GM12875 (cell line): ENCODE measurements around the gene GIPR.

ENCODE experiments used
- H3K4me3 ChIP-seq: one replicate; pipeline ENCODE4 v1.5.1; 2011; ENCODE audit warnings: low read depth, low read length, control low read depth
- TF ChIP-seq, protein P1 (sequence below): IDR thresholded peaks from 2 replicates; pipeline ENCODE4 v1.5.1; 2011; ENCODE audit warnings: low read depth, mild to moderate bottlenecking, control low read depth, inconsistent platforms, low read length, moderate library complexity, borderline replicate concordance; ENCODE audit not compliant: insufficient read depth

GIPR gene

DNA sequence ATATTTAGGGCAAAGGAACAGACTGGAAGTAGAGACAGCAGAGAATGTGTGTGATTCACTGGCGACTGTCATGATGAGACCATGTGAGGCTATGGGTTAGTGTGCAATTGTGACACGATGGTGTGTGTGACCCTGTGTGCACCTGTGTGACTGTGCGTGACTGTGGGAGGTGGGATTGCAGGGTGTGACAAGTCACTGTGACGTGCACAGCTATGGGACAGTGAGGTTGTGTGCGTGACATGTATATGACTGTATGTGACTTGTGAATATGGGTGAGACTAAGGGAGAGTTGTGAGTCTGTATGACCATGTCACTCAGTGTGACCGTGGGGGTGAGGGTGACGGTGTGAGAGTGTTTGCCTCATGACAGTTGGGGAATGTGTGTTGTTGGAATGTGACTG, 3.4 kb upstream of the GIPR start:
- H3K4me3 ChIP-seq, result no peak overlapping the region
- TF ChIP-seq, protein P1, sequence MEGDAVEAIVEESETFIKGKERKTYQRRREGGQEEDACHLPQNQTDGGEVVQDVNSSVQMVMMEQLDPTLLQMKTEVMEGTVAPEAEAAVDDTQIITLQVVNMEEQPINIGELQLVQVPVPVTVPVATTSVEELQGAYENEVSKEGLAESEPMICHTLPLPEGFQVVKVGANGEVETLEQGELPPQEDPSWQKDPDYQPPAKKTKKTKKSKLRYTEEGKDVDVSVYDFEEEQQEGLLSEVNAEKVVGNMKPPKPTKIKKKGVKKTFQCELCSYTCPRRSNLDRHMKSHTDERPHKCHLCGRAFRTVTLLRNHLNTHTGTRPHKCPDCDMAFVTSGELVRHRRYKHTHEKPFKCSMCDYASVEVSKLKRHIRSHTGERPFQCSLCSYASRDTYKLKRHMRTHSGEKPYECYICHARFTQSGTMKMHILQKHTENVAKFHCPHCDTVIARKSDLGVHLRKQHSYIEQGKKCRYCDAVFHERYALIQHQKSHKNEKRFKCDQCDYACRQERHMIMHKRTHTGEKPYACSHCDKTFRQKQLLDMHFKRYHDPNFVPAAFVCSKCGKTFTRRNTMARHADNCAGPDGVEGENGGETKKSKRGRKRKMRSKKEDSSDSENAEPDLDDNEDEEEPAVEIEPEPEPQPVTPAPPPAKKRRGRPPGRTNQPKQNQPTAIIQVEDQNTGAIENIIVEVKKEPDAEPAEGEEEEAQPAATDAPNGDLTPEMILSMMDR, result no peak

DNA sequence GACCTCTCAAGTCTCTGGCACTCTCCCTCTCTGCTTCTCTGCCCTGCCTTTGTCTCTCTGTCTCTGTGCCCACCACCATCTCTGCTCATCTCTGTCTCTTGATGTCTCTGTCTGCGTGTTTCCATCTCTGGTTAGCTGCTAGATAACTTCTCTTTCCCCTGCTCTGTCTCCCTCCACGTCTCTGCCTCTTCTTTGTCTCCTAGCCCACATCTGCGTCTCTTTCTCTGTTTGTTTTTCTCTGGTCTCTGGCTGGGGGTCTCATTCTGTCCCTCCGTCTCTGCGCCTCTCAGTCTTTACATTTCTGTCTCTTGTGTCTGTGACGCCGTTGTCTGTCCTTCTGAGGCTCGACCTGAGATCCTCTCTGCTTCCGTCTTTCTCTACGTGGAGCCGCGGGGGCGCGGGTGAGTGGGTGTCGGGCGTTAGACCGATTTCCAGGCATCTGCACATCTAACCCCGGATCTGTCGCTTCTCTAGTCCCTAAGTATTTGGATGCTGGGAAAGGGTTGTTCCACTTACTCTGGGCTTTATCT, 386 bp downstream of the GIPR start:
- peak overlapping the region; percentile 82 for H3K4me3 ChIP-seq
- TF ChIP-seq, protein P1, result no peak

DNA sequence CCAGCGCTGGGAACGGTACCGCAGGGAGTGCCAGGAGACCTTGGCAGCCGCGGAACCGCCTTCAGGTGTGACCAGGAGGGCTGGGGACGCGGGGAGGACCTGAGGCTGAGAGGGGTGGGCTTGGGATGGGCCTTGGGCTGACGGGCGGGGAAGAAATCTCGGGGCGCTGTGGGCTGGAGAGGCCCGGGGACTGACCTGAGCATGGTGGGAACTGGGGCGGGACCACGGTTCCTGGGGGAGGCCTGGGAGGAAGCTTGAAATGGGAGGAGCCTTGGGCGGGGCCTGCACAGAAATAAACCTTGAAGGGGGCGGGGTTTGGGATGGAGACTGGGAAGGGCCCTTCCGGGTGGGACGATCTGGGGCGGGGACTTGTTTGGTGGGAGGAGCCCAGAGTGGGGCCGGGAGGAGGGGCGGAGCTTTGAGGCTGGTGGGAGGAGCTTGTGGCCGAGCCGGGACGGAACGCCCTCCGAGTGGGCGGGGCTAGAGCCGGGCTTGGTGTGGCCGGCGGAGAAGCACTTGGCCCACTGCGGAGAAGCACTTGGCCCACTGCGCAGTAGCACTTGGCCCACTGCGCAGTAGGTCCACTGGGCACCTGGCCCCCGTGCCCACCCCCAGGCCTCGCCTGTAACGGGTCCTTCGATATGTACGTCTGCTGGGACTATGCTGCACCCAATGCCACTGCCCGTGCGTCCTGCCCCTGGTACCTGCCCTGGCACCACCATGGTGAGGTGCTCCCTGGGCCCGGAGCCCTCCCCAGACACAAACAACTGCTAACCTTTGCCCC, 2.8 kb downstream of the GIPR start:
- peak overlapping the region; percentile 15 for H3K4me3 ChIP-seq
- TF ChIP-seq, protein P1, result no peak

DNA sequence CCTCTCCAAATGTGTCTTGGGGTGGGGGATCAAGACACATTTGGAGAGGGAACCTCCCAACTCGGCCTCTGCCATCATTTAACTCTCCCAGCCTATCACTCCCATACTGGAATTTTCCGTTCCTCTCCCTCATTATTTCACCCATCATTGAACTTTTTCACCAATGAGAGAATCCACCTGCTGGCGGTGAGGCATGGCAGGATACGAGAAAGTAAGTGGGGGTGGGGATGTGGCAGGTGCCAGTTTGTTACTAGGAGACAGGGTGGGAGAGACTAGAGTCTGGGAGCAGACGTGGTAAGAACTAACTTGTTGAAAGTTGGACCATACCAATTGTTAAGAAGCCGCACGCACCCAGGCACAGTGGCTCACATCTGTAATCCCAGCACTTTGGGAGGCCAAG, 6.9 kb downstream of the GIPR start:
- TF ChIP-seq, protein P1, result no peak
- H3K4me3 ChIP-seq, result no peak overlapping the region

DNA sequence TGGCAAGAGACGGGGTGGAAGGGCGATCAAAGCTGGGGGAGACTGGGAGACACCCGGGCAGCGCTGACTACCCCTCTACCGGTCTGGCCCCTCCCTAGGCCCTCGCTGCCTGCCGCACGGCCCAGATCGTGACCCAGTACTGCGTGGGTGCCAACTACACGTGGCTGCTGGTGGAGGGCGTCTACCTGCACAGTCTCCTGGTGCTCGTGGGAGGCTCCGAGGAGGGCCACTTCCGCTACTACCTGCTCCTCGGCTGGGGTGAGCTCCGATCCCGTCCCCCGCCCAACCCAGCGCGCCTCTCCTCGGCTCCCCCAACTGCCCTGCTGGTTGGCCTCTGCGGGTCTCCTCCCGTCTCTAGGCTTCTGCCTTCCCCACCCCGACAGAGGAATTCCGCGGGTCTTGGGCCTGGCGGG, 8.8 kb downstream of the GIPR start:
- peak overlapping the region; percentile 47 for H3K4me3 ChIP-seq
- TF ChIP-seq, protein P1, result no peak

DNA sequence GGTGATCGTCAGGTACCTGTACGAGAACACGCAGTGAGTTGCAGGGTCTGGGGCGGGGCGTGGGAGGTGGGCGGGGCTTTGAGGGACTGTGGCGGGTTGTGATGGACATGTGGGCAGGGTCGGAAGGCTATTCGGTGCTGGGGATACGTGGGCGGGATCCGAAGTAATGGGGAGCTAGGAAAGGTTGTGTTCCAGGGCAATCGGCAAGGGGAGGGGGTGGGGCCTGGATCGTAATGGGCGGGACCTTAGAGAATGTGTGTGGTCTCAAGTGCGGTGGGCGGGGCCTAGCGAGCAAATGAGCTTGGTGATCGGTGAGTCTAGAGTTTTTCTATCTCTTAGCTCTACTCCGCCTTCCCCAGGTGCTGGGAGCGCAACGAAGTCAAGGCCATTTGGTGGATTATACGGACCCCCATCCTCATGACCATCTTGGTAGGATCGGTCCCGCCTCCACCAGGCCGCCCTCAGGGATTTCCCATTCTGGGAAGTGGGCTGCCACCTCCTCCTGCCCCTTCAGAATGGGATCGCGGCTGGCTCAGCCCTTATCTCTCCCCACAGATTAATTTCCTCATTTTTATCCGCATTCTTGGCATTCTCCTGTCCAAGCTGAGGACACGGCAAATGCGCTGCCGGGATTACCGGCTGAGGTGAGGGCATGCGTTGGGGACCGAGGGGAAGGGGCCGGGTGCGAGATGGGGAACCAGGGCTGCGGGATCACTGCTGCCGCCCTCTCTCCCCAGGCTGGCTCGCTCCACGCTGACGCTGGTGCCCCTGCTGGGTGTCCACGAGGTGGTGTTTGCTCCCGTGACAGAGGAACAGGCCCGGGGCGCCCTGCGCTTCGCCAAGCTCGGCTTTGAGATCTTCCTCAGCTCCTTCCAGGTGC, 9.6 kb downstream of the GIPR start:
- TF ChIP-seq, protein P1, result no peak
- H3K4me3 ChIP-seq, result peak overlapping the region; percentile 47
